ENCODE measurements around the gene FAM241A. TPM values are rescaled to one million over a fixed set of nuclear protein-coding genes. Genes with fewer than 3 reads are reported as not detected.

Gene FAM241A
- total and polyA plus RNA-seq, 2 of the 13 experiments (the other 11 are each of a cell fraction or from before 2014, with no cell fraction given), result 0.61 to 0.69 TPM

DNA sequence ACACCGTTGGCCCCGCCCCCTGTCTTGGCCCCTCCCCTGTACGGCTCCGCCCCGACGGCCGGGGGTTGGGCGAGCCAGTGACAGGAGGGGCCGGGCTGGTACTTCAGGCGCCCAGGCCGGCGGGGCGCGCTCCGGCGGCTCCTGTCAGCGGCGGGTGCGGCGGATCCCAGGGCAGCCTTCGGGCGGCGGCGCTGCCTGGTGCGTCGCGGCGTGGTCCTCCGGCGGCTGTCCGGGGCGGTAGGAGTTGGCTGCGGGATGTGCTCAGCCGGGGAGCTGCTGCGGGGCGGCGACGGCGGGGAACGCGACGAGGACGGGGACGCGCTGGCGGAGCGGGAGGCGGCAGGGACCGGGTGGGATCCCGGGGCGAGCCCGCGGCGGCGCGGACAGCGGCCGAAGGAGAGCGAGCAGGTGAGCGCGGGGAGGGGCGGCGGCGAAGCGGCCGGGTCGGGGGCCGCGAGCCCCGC lies at the start of gene FAM241A (continued):
- TF ChIP-seq, protein P1, sequence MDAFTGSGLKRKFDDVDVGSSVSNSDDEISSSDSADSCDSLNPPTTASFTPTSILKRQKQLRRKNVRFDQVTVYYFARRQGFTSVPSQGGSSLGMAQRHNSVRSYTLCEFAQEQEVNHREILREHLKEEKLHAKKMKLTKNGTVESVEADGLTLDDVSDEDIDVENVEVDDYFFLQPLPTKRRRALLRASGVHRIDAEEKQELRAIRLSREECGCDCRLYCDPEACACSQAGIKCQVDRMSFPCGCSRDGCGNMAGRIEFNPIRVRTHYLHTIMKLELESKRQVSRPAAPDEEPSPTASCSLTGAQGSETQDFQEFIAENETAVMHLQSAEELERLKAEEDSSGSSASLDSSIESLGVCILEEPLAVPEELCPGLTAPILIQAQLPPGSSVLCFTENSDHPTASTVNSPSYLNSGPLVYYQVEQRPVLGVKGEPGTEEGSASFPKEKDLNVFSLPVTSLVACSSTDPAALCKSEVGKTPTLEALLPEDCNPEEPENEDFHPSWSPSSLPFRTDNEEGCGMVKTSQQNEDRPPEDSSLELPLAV (CRISPR knock-in tag; conservative IDR thresholded peaks at IDR 0.05; ENCODE audit: low read depth), result 0 out of 2 replicates have a peak, but pooled peaks have one; percentile 35
- TF ChIP-seq ZNF496 (CRISPR knock-in tag; IDR thresholded peaks at IDR 0.05; ENCODE audit: insufficient replicate concordance) (no peak), MZF1 (CRISPR knock-in tag; IDR thresholded peaks at IDR 0.05; ENCODE audit: borderline replicate concordance) (no peak), SP4 (CRISPR knock-in tag; IDR thresholded peaks at IDR 0.05) (peak; percentile 51), HOXD1 (CRISPR knock-in tag; IDR thresholded peaks at IDR 0.05) (no peak), ZFY (CRISPR knock-in tag; IDR thresholded peaks at IDR 0.05) (peak; percentile 65), MIER3 (CRISPR knock-in tag; IDR thresholded peaks at IDR 0.05; ENCODE audit: borderline replicate concordance) (no peak), U2AF1 (optimal IDR thresholded peaks at IDR 0.05; ENCODE audit: low read depth, low read length) (no peak), AGO1 (IDR thresholded peaks at IDR 0.05; ENCODE audit: low read depth, low read length, poor library complexity, severe bottlenecking) (no peak), RFXAP (CRISPR knock-in tag; IDR thresholded peaks at IDR 0.05; ENCODE audit: borderline replicate concordance) (no peak), HOXA3 (CRISPR knock-in tag; IDR thresholded peaks at IDR 0.05) (peak; percentile 36), POLR2A (IDR thresholded peaks at IDR 0.05; ENCODE audit: insufficient read depth in 1 of 2, low read depth in 2 of 2, low read length in 2 of 2) (peak in 1 of 2 experiments; percentile 75; a peak in 2 of 4 replicates), ZNF687 (CRISPR knock-in tag; IDR thresholded peaks at IDR 0.05) (peak; percentile 65), ZNF350 (CRISPR knock-in tag; IDR thresholded peaks at IDR 0.05; ENCODE audit: borderline replicate concordance, low read depth) (no peak), AFF4 (CRISPR knock-in tag; IDR thresholded peaks at IDR 0.05) (no peak), TMF1 (CRISPR knock-in tag; IDR thresholded peaks at IDR 0.05; ENCODE audit: low read depth) (peak; percentile 78; the same call in 1 of the 2 replicates), HNF4G (IDR thresholded peaks at IDR 0.05; ENCODE audit: borderline replicate concordance, low read depth, low read length) (no peak), HNF4G (CRISPR knock-in tag; IDR thresholded peaks at IDR 0.05; ENCODE audit: borderline replicate concordance, low read depth) (0 out of 2 replicates have a peak, but pooled peaks have one; percentile 40)
- TF ChIP-seq, protein P2, sequence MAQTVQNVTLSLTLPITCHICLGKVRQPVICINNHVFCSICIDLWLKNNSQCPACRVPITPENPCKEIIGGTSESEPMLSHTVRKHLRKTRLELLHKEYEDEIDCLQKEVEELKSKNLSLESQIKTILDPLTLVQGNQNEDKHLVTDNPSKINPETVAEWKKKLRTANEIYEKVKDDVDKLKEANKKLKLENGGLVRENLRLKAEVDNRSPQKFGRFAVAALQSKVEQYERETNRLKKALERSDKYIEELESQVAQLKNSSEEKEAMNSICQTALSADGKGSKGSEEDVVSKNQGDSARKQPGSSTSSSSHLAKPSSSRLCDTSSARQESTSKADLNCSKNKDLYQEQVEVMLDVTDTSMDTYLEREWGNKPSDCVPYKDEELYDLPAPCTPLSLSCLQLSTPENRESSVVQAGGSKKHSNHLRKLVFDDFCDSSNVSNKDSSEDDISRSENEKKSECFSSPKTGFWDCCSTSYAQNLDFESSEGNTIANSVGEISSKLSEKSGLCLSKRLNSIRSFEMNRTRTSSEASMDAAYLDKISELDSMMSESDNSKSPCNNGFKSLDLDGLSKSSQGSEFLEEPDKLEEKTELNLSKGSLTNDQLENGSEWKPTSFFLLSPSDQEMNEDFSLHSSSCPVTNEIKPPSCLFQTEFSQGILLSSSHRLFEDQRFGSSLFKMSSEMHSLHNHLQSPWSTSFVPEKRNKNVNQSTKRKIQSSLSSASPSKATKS (CRISPR knock-in tag; IDR thresholded peaks at IDR 0.05), result no peak

All from HepG2 (cell line).